GM21381 (cell line): Measurements from ENCODE around the gene VWA8.
"Not testable (repeated sequence)": the region's sequence is repeated elsewhere in the genome, so short reads cannot be mapped to it uniquely, and the experiment has no call there.

Experiments
- ATAC-seq: cut with Tn5 transposase; IDR thresholded peaks from one replicate; pipeline ENCODE4 v1.9.1; 2021; ENCODE audit warnings: mild to moderate bottlenecking, moderate library complexity; ENCODE audit not compliant: unreplicated experiment

VWA8 gene

GRCh38 chr13:41969072-41969471, 8.2 kb upstream of the VWA8 start:
- no peak for ATAC-seq

GRCh38 chr13:41966671-41967070, 5.8 kb upstream of the VWA8 start:
- no peak for ATAC-seq

- ATAC-seq: no peak
These were observed 2.1 kb upstream of the VWA8 start for GRCh38 chr13:41962994-41963393.

- no peak for ATAC-seq
These were observed 504 bp upstream of the VWA8 start for GRCh38 chr13:41961466-41961760.

GRCh38 chr13:41960211-41960636, 685 bp downstream of the VWA8 start:
- peak; percentile 4 for ATAC-seq

GRCh38 chr13:41956272-41956671, 4.6 kb downstream of the VWA8 start:
- ATAC-seq: no peak

GRCh38 chr13:41955605-41956004, 5.3 kb downstream of the VWA8 start:
- ATAC-seq: no peak

- no peak for ATAC-seq
These were observed 6.7 kb downstream of the VWA8 start for GRCh38 chr13:41954226-41954625.

- ATAC-seq: no peak
These were observed 8.2 kb downstream of the VWA8 start for GRCh38 chr13:41952749-41953148.

GRCh38 chr13:41949104-41949503, 11.8 kb downstream of the VWA8 start:
- ATAC-seq: not testable (repeated sequence)

- no peak for ATAC-seq
These were observed 15.0 kb downstream of the VWA8 start for GRCh38 chr13:41945926-41946325.

- no peak for ATAC-seq
These were observed 16.1 kb downstream of the VWA8 start for GRCh38 chr13:41944635-41945397.

GRCh38 chr13:41944229-41944628, 16.7 kb downstream of the VWA8 start:
- ATAC-seq: no peak

GRCh38 chr13:41942462-41943094, 18.3 kb downstream of the VWA8 start:
- no peak for ATAC-seq

GRCh38 chr13:41941174-41941573, 19.7 kb downstream of the VWA8 start:
- no peak for ATAC-seq

GRCh38 chr13:41939398-41939797, 21.5 kb downstream of the VWA8 start:
- ATAC-seq: no peak

GRCh38 chr13:41938918-41939317, 22.0 kb downstream of the VWA8 start:
- no peak for ATAC-seq

- ATAC-seq: no peak
These were observed 23.5 kb downstream of the VWA8 start for GRCh38 chr13:41937388-41937787.

GRCh38 chr13:41935501-41935900, 25.4 kb downstream of the VWA8 start:
- ATAC-seq: no peak

GRCh38 chr13:41934994-41935393, 25.9 kb downstream of the VWA8 start:
- ATAC-seq: no peak

GRCh38 chr13:41934120-41934519, 26.8 kb downstream of the VWA8 start:
- ATAC-seq: no peak

- no peak for ATAC-seq
These were observed 29.6 kb downstream of the VWA8 start for GRCh38 chr13:41931337-41931736.

- no peak for ATAC-seq
These were observed 30.8 kb downstream of the VWA8 start for GRCh38 chr13:41930154-41930553.
